C4-2B (cell line): ENCODE data around the gene ATP9A.

Experiments used
- CTCF ChIP-seq: fragments of 450-650 bp; conservative IDR thresholded peaks from 2 replicates; pipeline ENCODE4 v1.5.1; 2017; ENCODE audit warnings: mild to moderate bottlenecking
- ZFX ChIP-seq: fragments of 450-650 bp; IDR thresholded peaks from 2 replicates; pipeline ENCODE4 v1.6.1; 2017

- TF ChIP-seq CTCF (no peak), ZFX (no peak)
Observed at GRCh38 chr20:51788822-51789221, 20.6 kb upstream of the ATP9A start.
